GM19023 (cell line): ENCODE data around the gene TMEM163.
"Not testable (repeated sequence)": the region's sequence is repeated elsewhere in the genome, so short reads cannot be mapped to it uniquely, and the experiment has no call there.

ENCODE experiments used
- ATAC-seq: cut with Tn5 transposase; IDR thresholded peaks from one replicate; pipeline ENCODE4 v1.9.1; 2021; ENCODE audit warnings: mild to moderate bottlenecking, moderate library complexity; ENCODE audit not compliant: unreplicated experiment

TMEM163 gene

GRCh38 chr2:134623046-134623445 is 95.8 kb downstream of the TMEM163 start:
- ATAC-seq, result no peak

- no peak for ATAC-seq
These were observed 96.7 kb downstream of the TMEM163 start for GRCh38 chr2:134621939-134622705.

- no peak for ATAC-seq
These were observed 99.5 kb downstream of the TMEM163 start for GRCh38 chr2:134619250-134619649.

- ATAC-seq, result not testable (repeated sequence)
These were observed 103.3 kb downstream of the TMEM163 start for GRCh38 chr2:134615480-134615879.

GRCh38 chr2:134611316-134611715 is 107.5 kb downstream of the TMEM163 start:
- no peak for ATAC-seq

GRCh38 chr2:134610871-134611270 is 107.9 kb downstream of the TMEM163 start:
- no peak for ATAC-seq

GRCh38 chr2:134609924-134610513 is 108.8 kb downstream of the TMEM163 start:
- no peak for ATAC-seq

- no peak for ATAC-seq
These were observed 114.8 kb downstream of the TMEM163 start for GRCh38 chr2:134603966-134604365.

- no peak for ATAC-seq
These were observed 116.1 kb downstream of the TMEM163 start for GRCh38 chr2:134602666-134603065.

GRCh38 chr2:134601264-134601663 is 117.5 kb downstream of the TMEM163 start:
- ATAC-seq, result no peak

- ATAC-seq, result no peak
These were observed 118.6 kb downstream of the TMEM163 start for GRCh38 chr2:134600208-134600607.

- no peak for ATAC-seq
These were observed 119.6 kb downstream of the TMEM163 start for GRCh38 chr2:134599236-134599635.

- ATAC-seq, result no peak
These were observed 124.4 kb downstream of the TMEM163 start for GRCh38 chr2:134594399-134594798.

- no peak for ATAC-seq
These were observed 125.3 kb downstream of the TMEM163 start for GRCh38 chr2:134593519-134593918.

- ATAC-seq, result no peak
These were observed 126.4 kb downstream of the TMEM163 start for GRCh38 chr2:134592377-134592776.

GRCh38 chr2:134591526-134591925 is 127.3 kb downstream of the TMEM163 start:
- ATAC-seq, result no peak

- ATAC-seq, result no peak
These were observed 128.1 kb downstream of the TMEM163 start for GRCh38 chr2:134590679-134591078.

- ATAC-seq, result not testable (repeated sequence)
These were observed 129.4 kb downstream of the TMEM163 start for GRCh38 chr2:134589171-134590083.

GRCh38 chr2:134588556-134588955 is 130.2 kb downstream of the TMEM163 start:
- ATAC-seq, result no peak

GRCh38 chr2:134586326-134586965 is 132.4 kb downstream of the TMEM163 start:
- ATAC-seq, result no peak

- no peak for ATAC-seq
These were observed 134.7 kb downstream of the TMEM163 start for GRCh38 chr2:134583997-134584520.
